K562 (cell line): ENCODE data around the gene SLC25A45.

Experiments
- HDGF ChIP-seq: fragments of 450-650 bp; IDR thresholded peaks from 2 replicates; pipeline ENCODE4 v1.6.1; 2016
- HLTF ChIP-seq: fragments of 450-650 bp; IDR thresholded peaks from 2 replicates; pipeline ENCODE4 v1.6.1; 2016
- JUND ChIP-seq, 2 experiments: IDR thresholded peaks; 2 replicates in 1 of 2; 3 replicates in 1 of 2; pipeline ENCODE4 v1.6.1; 2011; ENCODE audit warnings: borderline replicate concordance in 2 of 2, low read depth in 2 of 2, low read length in 2 of 2, improper control_type of control experiment in 1 of 2, missing biosample characterization in 1 of 2, missing genetic modification characterization in 1 of 2, missing genetic modification reagents in 1 of 2
- KDM1A ChIP-seq, 2 experiments: fragments of 450-650 bp; IDR thresholded peaks; 2 replicates each; pipeline ENCODE4 v1.6.1; 2016; ENCODE audit warnings: mild to moderate bottlenecking in 2 of 2
- LARP7 ChIP-seq: fragments of 450-650 bp; IDR thresholded peaks from 2 replicates; pipeline ENCODE4 v1.6.1; 2016
- MTA1 ChIP-seq: fragments of 450-650 bp; IDR thresholded peaks from 2 replicates; pipeline ENCODE4 v1.6.1; 2017; ENCODE audit warnings: borderline replicate concordance
- POLR2AphosphoS5 ChIP-seq: IDR thresholded peaks from 2 replicates; pipeline ENCODE4 v1.6.1; 2011; ENCODE audit warnings: mild to moderate bottlenecking, low read depth, low read length, moderate library complexity; ENCODE audit not compliant: control insufficient read depth, insufficient read depth
- RBBP5 ChIP-seq: fragments of 200-600 bp; sonication (generic); IDR thresholded peaks from 2 replicates; pipeline ENCODE4 v1.6.1; 2012; ENCODE audit warnings: borderline replicate concordance, mild to moderate bottlenecking, low read length, control low read depth, inconsistent platforms; ENCODE audit not compliant: insufficient read depth, poor library complexity, severe bottlenecking
- RFX5 ChIP-seq: IDR thresholded peaks from 2 replicates; pipeline ENCODE4 v1.6.1; 2011; ENCODE audit warnings: low read depth, mild to moderate bottlenecking, improper control_type of control experiment, low read length
- RNF2 ChIP-seq: sonication (generic); IDR thresholded peaks from 2 replicates; pipeline ENCODE4 v1.6.1; 2016
- TF ChIP-seq, protein P1 (sequence below): fragments of 450-650 bp; conservative IDR thresholded peaks from 2 replicates; pipeline ENCODE4 v1.6.1; 2016; ENCODE audit warnings: missing genetic modification characterization, low read depth, mild to moderate bottlenecking, missing compliant biosample characterization, moderate library complexity
- TF ChIP-seq, protein P2 (sequence below), 2 experiments: IDR thresholded peaks; 2 replicates each; pipeline ENCODE4 v1.6.1; 2011; ENCODE audit warnings: borderline replicate concordance in 1 of 2, control low read depth in 1 of 2, low read depth in 1 of 2, low read length in 1 of 2, mild to moderate bottlenecking in 1 of 2, mixed read lengths in 1 of 2, moderate library complexity in 1 of 2; ENCODE audit not compliant: insufficient read depth in 1 of 2, insufficient read length in 1 of 2, poor library complexity in 1 of 2, severe bottlenecking in 1 of 2; ENCODE audit errors: extremely low read depth in 1 of 2
- TF ChIP-seq, protein P3 (sequence below): fragments of 250-450 bp; sonication (Bioruptor Pico); IDR thresholded peaks from 2 replicates; pipeline ENCODE4 v1.4.0; 2020
- TF ChIP-seq, protein P4 (sequence below), 3 experiments: IDR thresholded peaks in 2 of 3; conservative IDR thresholded peaks in 1 of 3; 2 replicates each; pipeline ENCODE4 v1.5.1; 2011 to 2012; ENCODE audit warnings: low read length in 3 of 3, mild to moderate bottlenecking in 3 of 3, control low read depth in 2 of 3, improper control_type of control experiment in 1 of 3, inconsistent platforms in 1 of 3, low read depth in 1 of 3, mixed read lengths in 1 of 3, moderate library complexity in 1 of 3; ENCODE audit not compliant: insufficient read depth in 2 of 3

DNA sequence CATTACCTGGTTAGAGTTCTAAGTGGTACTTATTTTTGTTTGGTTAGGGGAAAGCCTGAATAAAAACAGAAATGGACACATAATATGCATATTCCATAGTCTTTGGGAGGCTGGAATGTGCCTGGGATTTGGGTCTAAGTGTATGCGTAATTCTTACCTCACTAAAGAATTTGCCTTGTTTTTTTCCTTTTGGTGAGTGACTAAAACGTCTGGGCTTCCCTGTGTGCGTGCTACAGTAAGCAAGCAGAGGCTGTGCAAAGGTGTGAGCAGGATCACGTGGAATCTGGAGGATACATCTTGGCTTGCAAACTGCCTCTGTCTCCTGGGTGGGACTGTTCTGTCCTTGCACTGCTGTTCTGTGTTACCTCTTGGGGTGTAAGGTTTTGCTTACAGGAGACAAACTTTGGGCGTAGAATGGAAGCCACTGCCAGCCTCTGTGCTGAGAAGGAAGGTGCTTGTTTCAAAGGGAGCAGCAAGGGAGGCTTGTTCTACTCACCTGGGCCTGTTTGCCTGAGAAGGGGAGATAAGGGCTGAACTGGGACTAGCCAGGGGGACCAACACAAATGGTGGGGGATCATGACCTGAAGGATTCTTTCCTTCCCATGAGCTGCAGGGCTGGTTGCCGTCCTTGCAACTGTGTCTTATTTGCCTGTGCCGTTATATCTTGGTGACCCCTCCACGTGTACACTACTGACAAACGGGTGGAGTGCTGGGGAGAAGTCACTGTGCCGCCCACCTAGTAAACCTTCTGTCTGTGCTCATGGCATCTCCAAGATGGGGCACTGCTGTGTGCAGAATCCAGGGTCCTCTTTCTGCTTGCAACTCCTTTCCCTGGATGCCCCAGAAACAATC, 44.6 kb upstream of the SLC25A45 start:
- TF ChIP-seq HLTF (no peak), RBBP5 (no peak), RFX5 (no peak), POLR2AphosphoS5 (peak; percentile 96), KDM1A (IDR thresholded peaks at IDR 0.05) (no peak), RNF2 (no peak; the same call in 1 of the 2 replicates), HDGF (peak; percentile 69; the same call in 1 of the 2 replicates), JUND (IDR thresholded peaks at IDR 0.05; ENCODE audit: borderline replicate concordance, low read depth, low read length) (no peak; the same call in 1 of the 2 replicates), JUND (tag; IDR thresholded peaks at IDR 0.05; ENCODE audit: borderline replicate concordance, low read depth, low read length) (no peak), LARP7 (no peak; the same call in 1 of the 2 replicates), MTA1 (no peak)
- TF ChIP-seq, protein P1, sequence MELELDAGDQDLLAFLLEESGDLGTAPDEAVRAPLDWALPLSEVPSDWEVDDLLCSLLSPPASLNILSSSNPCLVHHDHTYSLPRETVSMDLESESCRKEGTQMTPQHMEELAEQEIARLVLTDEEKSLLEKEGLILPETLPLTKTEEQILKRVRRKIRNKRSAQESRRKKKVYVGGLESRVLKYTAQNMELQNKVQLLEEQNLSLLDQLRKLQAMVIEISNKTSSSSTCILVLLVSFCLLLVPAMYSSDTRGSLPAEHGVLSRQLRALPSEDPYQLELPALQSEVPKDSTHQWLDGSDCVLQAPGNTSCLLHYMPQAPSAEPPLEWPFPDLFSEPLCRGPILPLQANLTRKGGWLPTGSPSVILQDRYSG = no peak
- TF ChIP-seq, protein P2, sequence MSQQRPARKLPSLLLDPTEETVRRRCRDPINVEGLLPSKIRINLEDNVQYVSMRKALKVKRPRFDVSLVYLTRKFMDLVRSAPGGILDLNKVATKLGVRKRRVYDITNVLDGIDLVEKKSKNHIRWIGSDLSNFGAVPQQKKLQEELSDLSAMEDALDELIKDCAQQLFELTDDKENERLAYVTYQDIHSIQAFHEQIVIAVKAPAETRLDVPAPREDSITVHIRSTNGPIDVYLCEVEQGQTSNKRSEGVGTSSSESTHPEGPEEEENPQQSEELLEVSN (IDR thresholded peaks at IDR 0.05; ENCODE audit: borderline replicate concordance in 1 of 2, extremely low read depth in 1 of 2, insufficient read depth in 1 of 2, insufficient read length in 1 of 2, low read depth in 1 of 2, low read length in 1 of 2, poor library complexity in 1 of 2, severe bottlenecking in 1 of 2) = peak in 1 of 2 experiments; percentile 6
- TF ChIP-seq, protein P3, sequence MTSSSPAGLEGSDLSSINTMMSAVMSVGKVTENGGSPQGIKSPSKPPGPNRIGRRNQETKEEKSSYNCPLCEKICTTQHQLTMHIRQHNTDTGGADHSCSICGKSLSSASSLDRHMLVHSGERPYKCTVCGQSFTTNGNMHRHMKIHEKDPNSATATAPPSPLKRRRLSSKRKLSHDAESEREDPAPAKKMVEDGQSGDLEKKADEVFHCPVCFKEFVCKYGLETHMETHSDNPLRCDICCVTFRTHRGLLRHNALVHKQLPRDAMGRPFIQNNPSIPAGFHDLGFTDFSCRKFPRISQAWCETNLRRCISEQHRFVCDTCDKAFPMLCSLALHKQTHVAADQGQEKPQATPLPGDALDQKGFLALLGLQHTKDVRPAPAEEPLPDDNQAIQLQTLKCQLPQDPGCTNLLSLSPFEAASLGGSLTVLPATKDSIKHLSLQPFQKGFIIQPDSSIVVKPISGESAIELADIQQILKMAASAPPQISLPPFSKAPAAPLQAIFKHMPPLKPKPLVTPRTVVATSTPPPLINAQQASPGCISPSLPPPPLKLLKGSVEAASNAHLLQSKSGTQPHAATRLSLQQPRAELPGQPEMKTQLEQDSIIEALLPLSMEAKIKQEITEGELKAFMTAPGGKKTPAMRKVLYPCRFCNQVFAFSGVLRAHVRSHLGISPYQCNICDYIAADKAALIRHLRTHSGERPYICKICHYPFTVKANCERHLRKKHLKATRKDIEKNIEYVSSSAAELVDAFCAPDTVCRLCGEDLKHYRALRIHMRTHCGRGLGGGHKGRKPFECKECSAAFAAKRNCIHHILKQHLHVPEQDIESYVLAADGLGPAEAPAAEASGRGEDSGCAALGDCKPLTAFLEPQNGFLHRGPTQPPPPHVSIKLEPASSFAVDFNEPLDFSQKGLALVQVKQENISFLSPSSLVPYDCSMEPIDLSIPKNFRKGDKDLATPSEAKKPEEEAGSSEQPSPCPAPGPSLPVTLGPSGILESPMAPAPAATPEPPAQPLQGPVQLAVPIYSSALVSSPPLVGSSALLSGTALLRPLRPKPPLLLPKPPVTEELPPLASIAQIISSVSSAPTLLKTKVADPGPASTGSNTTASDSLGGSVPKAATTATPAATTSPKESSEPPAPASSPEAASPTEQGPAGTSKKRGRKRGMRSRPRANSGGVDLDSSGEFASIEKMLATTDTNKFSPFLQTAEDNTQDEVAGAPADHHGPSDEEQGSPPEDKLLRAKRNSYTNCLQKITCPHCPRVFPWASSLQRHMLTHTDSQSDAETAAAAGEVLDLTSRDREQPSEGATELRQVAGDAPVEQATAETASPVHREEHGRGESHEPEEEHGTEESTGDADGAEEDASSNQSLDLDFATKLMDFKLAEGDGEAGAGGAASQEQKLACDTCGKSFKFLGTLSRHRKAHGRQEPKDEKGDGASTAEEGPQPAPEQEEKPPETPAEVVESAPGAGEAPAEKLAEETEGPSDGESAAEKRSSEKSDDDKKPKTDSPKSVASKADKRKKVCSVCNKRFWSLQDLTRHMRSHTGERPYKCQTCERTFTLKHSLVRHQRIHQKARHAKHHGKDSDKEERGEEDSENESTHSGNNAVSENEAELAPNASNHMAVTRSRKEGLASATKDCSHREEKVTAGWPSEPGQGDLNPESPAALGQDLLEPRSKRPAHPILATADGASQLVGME = no peak
- TF ChIP-seq, protein P4, sequence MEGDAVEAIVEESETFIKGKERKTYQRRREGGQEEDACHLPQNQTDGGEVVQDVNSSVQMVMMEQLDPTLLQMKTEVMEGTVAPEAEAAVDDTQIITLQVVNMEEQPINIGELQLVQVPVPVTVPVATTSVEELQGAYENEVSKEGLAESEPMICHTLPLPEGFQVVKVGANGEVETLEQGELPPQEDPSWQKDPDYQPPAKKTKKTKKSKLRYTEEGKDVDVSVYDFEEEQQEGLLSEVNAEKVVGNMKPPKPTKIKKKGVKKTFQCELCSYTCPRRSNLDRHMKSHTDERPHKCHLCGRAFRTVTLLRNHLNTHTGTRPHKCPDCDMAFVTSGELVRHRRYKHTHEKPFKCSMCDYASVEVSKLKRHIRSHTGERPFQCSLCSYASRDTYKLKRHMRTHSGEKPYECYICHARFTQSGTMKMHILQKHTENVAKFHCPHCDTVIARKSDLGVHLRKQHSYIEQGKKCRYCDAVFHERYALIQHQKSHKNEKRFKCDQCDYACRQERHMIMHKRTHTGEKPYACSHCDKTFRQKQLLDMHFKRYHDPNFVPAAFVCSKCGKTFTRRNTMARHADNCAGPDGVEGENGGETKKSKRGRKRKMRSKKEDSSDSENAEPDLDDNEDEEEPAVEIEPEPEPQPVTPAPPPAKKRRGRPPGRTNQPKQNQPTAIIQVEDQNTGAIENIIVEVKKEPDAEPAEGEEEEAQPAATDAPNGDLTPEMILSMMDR (IDR thresholded peaks at IDR 0.05 in 2 of 3, conservative IDR thresholded peaks at IDR 0.05 in 1 of 3; ENCODE audit: insufficient read depth in 2 of 3, low read depth in 1 of 3, low read length in 3 of 3) = 0 out of 6 replicates have a peak, but pooled peaks of 1 of the 3 experiments have one; percentile 5
